Measurements from ENCODE around the gene TIAM1.

- TF ChIP-seq POLR2A (IDR thresholded peaks at IDR 0.05; ENCODE audit: low read length) = no peak
- no peak for TF ChIP-seq FOSL2 (IDR thresholded peaks at IDR 0.05)
- TF ChIP-seq FOSL2 (CRISPR knock-in tag; IDR thresholded peaks at IDR 0.05) = no peak
- no peak for TF ChIP-seq EHMT2 (IDR thresholded peaks at IDR 0.05; ENCODE audit: low read depth)
- TF ChIP-seq CTCF (IDR thresholded peaks at IDR 0.05) = no peak
- TF ChIP-seq REST (IDR thresholded peaks at IDR 0.05) = no peak
- no peak for TF ChIP-seq EP300 (IDR thresholded peaks at IDR 0.05)
- TF ChIP-seq CEBPB (IDR thresholded peaks at IDR 0.05) = no peak
- TF ChIP-seq ZC3H11A (IDR thresholded peaks at IDR 0.05) = no peak
- TF ChIP-seq HES2 (IDR thresholded peaks at IDR 0.05) = no peak
- no peak for TF ChIP-seq SMC3 (IDR thresholded peaks at IDR 0.05)
- TF ChIP-seq CBX2 (IDR thresholded peaks at IDR 0.05; ENCODE audit: borderline replicate concordance, low read depth) = no peak
- no peak for TF ChIP-seq BHLHE40 (IDR thresholded peaks at IDR 0.05; ENCODE audit: low read depth, low read length)
- TF ChIP-seq MAX (IDR thresholded peaks at IDR 0.05) = no peak
- no peak for TF ChIP-seq MYC (IDR thresholded peaks at IDR 0.05; ENCODE audit: borderline replicate concordance, low read length)
Observed at GRCh38 chr21:31273278-31273677, 70.8 kb downstream of the TIAM1 start.
